Measurements from ENCODE around the gene ADCY1.

ADCY1 gene

DNA sequence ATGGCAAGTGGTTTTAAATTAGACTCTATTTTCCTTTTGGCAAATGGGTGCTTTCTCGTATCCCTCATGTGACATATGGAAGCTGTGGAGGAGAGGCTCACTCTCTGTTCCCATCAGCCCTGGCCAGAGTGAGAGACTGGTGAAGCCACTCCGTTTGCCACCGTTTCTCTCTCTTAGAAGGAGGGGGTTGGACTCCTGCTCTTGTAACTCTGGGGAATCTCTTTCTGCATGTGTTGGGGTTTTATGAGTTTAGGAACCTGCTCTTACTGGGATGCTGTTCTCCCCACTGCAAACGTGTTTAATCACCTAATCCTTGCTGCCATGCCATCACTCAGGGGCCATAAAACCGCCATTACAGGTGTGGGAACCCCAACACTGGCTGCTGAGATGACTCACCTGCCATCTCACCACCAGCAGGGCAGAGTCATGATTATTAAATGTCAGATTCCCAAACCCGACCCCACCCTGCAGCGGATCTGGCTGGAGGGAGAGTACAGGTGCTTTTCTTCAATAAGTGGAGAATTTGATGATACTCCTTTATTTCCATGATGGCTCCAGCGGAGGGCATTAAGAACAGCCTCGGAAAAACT lies 103.2 kb downstream of the ADCY1 start:
- no peak for DNase-seq (ENCODE audit: low spot score)

DNA sequence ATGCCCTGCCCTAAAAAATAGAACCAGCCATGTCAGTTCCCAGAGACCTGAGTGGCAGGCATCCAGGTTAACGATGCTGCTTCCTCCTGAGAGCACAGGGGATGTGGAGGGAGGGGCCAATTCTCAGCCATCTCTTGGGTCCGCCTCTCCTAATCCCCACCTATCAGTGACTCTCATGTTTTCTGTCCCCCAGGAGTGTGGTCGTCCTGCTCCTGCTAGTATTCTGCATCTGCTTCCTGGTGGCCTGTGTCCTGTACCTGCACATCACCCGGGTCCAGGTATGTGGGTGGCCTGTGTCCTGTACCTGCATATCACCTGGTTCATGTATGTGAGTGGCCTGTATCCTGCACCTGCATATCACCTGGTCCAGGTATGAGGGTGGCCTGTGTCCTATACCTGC lies 105.3 kb downstream of the ADCY1 start:
- no peak for DNase-seq (ENCODE audit: low spot score)

DNA sequence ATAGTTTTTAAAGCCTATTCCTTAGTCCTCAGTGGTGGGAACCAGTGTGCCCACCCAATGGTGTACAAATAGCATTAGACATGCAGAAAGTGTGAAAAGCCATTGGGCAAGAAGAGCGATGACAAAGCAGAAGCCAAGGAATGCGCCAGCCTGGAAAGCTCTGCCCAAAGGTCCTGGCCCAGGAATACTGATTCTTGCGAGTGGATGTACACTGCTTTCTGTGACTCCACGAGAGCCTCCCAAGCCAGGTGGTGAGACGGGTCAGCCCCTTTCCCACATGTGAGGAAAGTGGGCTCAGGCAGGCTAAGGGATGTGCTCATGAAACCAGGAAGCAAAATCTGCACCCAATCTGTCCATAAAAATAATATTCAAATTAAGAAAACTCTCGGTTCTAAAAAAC lies 106.6 kb downstream of the ADCY1 start:
- DNase-seq (ENCODE audit: low spot score), result no peak

DNA sequence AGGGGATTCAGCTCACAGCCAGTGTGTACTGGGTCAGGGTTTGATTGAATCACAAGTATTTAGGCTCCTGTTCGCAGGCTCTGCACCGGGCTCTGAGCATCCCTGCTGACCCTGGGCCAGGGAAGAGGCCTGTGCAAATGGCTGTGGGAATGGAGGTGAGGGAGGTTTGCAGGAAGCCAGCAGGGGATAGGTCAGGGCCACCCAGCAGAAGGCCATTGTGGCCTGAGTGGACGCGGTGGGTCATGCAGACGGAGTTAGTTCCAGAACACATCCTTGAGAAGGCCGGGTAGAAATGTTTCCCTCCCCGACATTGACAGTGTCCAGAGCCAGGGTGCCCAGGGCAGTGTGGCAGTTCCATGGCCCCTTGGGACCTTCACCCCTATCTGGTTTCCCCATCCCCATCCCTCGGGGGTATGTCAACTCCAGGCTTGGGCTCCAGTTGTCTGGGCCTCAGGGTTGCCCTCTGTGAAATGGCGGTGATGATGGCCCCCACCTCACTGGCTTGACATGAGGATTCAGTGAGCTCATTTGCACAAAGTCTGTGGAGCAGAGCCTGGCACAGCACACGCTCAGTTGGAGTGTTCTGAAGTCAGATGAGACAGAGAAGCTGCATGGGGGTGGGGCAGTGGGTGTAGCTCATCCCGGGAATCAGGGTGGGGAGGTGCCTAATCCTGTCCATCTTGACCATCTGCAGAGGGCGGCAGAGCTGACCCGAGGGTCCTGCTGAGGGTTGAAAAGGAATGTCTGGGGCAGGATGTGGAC lies 107.6 kb downstream of the ADCY1 start:
- peak; percentile 48 for DNase-seq (ENCODE audit: low spot score)

DNA sequence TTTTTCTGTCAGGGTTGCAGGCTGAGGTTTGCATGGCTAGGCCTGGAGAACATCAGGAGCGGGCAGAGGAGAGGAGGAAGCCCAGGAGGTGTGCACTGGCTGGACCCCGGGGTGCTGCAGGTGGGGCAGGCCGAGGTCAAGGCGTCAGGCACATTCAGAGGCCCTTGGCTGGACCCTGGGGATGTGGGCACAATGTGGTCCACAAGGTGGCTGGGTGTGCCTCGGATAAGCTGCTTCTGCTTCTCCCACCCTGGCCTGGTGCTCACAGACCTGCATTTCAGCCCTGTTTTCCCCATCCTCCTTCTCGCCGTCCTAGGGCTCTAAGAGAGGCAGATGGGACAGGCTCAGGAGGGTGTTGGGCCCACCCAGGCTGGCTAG lies 108.2 kb downstream of the ADCY1 start:
- no peak for DNase-seq (ENCODE audit: low spot score)

DNA sequence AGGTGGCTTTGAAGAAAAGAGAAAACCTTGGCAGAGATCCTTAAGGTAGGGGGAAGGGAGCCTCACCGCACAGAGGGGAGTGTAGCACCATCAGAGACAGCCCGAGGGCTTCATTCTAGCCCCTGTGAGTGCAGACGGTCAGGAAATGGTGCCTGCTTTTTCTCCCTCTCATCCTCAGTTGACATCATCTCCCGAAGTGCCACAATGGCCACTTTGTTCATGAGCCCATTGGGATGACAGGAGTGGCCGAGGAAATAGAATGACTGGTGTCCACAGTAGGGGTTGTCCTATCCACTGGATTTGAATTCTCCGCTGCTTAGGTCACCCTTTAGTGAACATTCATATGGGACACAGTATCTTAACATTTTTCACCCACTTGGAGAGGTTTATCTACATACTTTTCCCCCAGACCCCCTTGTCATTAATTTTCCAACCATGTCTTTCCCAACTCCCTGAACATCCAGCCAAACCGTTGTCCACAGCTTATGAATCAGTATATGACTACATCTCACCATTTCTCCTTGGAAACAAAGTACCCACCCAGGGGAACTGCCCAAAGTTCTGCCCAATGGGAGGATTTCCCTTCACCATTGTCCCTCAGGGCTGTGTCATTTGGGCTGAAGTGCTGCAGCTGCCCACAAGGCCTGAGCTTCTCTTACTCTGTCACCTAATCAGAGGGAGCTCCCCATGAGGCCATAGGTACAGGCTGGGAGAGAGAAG lies 108.8 kb downstream of the ADCY1 start:
- DNase-seq (ENCODE audit: low spot score), result peak; percentile 90

DNA sequence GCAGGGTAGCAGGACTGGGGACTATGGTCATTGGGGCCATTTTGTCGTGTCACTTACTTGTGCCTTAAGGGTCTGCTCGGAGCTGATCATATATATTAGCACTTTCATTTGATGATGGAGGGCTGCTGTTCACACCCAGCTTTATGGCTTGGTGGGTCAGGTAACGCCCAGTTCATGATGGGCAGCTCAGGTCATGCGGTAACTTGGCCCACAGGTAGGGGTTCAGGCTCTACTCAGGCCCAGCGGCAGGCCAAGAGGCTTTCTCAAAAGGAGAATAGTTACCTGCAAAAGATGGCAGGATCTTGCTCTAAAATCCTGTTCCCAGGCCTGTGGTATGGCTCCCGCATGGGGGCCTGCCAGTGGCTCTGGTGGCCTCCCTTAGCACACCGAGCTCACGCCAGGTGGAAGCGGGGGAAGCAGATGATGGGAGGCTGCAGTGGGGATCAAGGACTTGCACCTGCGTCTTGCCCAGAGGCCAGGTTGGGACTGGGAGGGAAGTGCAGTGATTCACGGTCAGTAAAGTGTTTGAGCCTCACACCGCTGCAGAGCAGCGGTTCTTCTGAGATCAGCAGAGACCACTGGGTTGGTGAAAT lies 109.5 kb downstream of the ADCY1 start:
- DNase-seq (ENCODE audit: low spot score), result no peak

DNA sequence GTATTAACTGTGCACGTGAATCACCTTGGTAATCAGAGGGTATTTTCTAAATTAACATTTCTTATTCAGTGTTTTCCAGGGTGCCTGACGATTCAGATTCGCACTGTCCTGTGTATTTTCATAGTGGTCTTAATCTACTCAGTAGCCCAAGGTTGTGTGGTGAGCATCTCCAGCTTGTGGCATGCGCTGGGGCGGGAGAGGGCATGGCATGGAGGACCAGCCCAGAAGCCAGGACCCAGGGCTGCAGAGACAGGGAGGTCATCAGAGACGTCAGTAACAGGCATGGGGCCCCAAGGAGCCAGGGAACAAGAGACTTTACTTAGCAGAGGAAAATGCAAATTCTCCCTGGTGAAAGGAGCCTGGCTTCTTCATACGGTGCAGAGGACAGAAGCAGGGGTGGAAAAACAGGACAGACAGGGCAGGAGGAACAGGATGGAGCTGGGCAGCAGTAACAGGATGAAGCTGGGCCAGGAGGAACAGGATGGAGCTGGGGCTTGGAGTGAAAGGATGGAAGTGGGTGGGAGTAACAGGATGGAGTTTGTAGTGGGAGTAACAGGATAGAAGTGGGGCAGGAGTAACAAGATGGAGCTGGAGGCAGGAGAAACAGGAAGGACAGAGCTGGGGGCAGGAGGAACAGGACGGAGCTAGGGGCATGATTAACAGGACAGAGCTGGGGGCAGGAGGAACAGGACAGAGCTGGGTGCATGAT lies 110.9 kb downstream of the ADCY1 start:
- DNase-seq (ENCODE audit: low spot score), result no peak

DNA sequence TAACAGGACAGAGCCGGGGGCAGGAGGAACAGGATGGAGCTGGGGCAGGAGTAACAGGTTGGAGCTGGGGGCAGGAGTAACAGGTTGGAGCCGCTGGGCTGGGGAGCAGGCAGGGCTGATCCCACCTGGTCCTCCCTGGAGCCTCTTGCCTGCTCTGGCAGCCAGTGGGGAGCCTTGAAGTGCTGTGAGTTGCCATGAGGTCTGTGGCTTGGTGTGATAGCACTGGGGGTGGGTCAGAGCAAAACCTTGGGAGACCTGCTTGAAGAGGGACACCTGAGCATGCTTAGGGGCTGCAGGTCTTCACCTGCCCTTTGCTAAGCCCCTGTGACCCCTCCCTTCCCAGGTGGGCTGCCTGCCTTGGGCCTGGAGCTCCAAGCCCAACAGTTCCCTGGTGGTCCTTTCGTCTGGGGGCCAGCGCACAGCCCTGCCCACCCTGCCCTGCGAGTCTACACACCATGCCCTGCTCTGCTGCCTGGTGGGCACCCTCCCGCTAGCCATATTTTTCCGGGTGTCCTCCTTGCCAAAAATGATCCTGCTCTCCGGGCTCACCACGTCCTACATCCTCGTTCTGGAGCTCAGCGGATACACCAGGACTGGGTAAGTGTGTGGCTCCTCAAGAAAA lies 111.6 kb downstream of the ADCY1 start:
- no peak for DNase-seq (ENCODE audit: low spot score)

DNA sequence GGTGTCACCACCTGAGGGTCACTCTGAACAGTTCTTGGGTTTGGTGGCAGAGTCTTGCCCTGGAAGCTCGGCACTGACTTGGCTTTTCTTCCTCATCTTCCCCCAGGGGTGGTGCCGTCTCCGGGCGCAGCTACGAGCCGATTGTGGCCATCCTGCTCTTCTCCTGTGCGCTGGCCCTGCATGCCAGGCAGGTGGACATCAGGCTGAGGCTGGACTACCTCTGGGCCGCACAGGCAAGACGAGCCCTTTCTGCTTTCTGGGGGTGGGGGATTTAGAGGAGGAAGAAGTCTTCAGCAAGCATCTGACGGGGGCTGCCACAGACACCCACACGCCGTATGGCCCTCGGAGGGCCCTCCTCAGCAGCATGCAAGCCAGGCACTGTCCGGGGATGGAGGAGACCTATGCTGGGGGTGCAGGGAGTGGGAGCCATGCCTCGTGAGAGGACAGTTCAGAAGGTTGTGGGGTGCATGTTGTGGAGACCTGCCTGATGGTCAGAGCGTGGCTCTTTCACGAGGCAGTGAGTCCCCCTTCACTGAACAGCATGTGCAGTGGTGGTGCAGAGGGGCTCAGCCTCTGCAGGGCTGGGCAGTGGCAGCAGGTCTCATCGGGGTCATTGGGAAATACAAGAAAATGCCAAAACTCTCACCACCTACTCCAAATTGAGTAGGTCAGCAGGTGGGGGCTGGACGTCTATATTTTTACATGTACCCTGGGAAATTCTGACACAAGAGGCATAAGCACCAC lies 112.4 kb downstream of the ADCY1 start:
- no peak for DNase-seq (ENCODE audit: low spot score)

DNA sequence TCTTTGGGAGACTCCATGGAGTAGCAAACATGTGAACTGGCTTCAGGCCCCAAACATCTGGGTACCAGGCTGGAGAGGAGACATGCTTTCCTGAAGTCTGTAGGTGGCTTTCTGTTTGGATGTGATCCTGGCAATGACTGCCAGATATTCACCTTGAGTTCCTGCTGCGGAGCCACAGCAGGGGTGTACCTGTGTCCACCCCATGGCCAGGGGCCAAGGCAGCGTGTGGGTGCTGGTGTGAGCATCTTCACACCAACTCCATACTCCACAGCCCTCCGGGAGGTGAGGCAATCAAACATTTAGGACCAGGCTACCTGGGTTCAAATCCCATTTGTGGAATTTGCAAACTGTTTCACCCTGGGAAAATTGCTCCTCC lies 113.0 kb downstream of the ADCY1 start:
- no peak for DNase-seq (ENCODE audit: low spot score)

DNA sequence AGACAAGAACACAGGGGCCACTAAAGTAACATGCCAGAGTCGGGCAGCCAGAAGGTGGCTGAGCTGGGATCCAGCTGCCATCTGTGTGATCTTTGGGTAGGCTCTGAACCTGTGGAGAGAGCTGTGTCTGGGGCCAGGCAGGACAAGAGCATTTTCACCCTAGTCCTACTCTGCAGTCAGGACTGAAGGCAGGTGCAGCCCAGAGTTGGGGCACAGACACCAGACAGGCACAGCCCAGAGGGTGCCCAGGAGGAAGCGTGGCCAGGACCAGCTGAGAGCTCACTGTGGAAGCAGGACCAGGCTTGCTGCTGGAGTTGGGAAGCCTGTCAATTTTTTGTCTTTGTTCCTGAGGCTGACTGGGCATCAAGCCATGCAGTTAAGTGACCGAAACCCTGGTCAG lies 113.6 kb downstream of the ADCY1 start:
- DNase-seq (ENCODE audit: low spot score), result no peak

DNA sequence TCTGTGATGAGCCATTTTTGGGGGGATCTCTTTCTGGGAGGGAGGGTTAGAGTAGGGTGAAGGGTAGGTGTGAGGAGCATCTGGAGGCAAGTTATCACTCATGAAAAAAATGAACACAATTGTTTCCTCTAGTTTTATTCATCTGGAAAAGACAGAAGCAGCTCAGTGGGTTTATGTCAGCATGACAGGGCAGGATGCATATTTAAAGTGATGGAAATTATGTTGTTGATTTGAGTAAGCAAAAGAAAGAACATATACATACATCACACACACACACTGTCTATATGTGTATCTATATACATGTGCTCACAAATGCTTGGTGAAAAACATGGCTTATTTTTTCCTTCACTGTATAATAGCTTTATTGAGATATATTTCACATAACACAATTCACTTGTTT lies 114.2 kb downstream of the ADCY1 start:
- DNase-seq (ENCODE audit: low spot score), result no peak

DNA sequence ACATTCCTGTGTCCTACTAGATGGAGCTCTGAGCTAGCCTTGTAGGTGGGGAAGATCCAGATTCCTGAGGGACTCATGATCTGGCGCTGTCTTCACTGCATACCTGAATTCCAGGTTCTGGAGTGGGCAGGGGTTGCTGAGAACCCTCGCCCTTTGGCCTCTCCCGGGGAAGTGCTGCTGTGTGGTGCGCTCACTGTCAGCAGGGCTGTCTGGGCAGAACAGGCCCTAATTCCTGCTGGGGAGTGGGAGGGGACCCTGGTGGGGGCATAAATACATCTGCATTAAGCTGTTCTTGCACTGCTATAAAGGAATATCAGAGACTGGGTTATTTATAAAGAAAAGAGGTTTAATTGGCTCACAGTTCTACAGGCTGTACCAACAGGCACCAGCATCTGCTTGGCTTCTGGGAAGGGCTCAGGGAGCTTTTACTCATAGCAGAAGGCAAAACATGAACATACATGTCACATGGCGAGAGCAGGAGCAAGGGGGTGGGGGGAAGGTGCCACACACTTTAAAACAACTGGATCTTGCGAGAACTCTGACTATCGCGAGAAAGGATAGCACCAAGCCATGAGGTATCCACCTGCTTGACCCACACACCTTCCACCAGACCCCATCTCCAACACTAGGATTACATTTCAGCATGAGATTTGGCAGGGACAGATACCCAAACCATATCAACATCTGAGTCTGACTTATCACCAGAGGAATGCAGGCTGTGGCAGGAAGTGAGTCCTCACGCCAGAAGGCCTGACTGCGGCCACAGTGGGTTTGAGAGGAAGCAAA lies 115.0 kb downstream of the ADCY1 start:
- no peak for DNase-seq (ENCODE audit: low spot score)

DNA sequence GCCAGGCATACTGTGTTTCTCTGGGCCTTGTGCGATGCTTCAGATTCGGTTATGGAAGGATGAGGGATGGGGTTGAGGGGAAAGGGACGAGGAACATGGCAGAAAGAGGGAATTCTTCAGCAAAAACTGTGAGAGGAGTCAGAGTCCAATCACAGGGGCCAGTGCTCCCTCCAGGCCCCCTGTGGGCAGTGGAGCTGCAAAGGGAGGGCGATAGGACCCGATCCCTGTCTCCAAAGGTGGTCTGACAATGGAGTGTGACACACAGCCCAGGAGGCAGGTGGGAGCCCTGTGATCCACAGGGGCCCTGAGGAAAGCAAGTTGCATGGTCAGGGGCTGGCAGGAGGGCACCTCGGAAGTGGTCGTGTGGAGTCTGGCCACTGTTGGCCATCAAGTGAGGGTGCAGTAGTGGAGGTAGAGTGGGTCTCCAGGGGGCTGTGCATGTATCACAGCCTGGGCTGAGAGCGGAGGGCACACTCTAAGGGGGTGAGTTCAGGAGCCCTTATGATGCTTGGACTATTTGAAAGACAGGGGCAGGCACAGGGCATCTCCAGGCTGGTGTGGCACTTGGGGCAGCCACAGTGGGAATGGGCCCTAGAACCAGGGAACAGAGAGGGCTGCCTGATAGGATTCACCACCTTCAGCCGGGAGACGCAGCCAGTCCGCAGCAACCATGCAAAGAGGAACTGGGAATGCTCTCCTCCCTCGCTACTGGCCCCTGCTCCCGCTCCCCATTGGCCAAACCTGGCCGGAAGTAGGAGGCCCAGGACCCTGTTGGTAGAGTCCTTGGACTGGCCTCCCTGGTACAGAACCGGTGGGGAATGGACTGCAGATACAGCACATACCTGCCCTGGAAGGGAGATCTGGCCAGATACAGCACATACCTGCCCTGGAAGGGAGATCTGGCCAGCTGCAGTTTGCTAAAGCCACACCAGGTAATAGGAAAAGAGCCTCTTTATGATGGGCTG lies 115.9 kb downstream of the ADCY1 start:
- DNase-seq (ENCODE audit: low spot score), result no peak

DNA sequence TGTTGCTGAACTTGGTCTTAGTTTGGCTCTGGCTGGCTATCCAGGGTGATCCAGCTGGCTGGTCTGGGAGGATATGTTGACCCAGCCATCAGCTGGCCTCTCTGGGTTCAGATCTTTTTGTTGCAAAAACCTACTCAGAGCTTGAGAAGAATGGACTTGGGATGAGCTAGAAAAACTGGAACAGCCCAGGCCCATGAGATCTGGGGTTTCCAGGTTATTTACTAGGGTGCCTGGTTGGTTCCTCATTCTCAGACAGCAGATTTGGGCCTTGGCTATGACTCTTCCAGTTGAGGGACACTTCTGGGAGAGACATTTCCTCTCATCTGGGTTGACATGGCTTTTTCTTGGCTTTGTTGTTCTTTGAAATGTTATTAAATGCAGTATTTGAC lies 116.6 kb downstream of the ADCY1 start:
- DNase-seq (ENCODE audit: low spot score), result no peak

DNA sequence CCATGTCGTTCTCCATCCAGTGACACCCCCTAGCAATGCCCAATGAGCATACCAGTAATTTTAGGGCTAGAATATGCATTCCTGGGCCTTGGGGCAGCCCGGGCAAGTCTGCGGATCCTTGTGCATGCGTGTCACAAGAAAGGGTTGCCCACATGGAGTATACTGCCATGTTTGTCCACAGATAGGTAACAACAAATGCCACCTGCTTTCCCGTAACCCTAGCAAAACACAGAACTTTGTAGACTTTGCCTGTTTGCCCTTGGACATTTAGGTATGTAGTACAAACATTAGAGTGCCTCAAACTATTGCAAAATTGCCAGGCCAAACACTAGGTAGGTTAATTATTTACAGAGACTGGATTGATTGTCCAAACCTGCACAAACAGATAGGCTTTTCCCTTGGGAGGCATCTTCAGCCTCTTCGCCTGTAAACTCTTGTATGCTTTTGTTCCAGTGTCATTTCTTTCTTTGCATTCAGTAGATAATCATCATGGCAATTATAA lies 117.0 kb downstream of the ADCY1 start:
- no peak for DNase-seq (ENCODE audit: low spot score)

DNA sequence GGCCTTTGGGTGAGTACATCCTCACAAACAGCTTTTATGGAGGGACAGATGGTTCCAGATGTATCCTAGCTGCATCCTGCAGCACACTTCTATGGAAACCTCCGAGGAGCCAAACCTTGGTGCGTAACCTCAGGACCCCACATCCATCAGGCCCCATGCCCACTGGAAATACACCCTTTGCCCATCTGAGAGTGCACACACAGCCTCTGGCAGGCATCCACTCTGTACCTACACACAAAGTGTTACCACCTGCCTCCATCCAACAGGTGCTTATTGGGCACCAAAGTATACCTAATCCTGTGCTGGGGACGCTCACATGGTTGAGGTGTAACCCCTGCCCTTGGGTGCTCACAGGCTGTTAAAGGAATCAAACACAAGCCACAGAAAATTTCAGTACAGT lies 117.9 kb downstream of the ADCY1 start:
- DNase-seq (ENCODE audit: low spot score), result no peak
